ENCODE measurements around the gene RPL7A.

DNA sequence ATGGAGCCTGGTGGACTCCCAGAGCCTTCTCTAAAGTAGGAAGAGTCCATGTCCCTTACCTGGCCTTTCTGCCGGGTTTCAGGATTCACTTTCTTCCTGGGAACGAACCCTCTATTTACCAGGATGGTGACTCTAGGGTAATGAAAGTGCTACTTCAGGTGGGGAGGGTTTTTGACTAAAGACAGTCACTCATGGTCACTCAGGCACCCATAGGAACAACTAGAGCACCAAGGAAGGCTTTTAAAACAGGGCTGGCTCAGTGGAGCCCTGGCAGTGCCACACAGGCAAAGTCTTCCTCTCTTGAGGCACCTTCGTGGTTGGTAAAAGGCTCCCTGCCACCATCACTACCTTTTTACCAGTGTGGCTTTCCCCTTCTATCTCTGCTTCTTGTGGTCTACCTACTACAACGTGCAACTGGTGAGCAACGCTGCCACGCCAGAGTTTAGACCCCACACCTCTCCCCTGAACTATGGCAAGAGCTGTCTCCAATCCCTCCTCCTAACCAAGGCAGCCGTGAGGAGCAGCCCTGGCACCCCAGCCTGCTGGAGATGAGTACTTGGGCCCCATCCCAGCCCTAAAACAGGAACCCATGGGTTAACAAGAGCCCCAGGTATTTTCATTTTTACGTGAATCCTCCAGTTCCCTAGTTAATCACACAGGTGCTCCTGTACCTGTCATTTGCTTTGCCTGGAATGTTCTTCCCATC lies 4.8 kb downstream of the RPL7A start:
- TF ChIP-seq, protein P1, sequence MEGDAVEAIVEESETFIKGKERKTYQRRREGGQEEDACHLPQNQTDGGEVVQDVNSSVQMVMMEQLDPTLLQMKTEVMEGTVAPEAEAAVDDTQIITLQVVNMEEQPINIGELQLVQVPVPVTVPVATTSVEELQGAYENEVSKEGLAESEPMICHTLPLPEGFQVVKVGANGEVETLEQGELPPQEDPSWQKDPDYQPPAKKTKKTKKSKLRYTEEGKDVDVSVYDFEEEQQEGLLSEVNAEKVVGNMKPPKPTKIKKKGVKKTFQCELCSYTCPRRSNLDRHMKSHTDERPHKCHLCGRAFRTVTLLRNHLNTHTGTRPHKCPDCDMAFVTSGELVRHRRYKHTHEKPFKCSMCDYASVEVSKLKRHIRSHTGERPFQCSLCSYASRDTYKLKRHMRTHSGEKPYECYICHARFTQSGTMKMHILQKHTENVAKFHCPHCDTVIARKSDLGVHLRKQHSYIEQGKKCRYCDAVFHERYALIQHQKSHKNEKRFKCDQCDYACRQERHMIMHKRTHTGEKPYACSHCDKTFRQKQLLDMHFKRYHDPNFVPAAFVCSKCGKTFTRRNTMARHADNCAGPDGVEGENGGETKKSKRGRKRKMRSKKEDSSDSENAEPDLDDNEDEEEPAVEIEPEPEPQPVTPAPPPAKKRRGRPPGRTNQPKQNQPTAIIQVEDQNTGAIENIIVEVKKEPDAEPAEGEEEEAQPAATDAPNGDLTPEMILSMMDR (IDR thresholded peaks at IDR 0.05; ENCODE audit: low read depth, low read length, poor library complexity, severe bottlenecking): no peak
- TF ChIP-seq EZH2phosphoT487 (IDR thresholded peaks at IDR 0.05; ENCODE audit: borderline replicate concordance, low read length): no peak

Measured in DOHH2 (cell line).